ENCODE data around the gene ARL8B.

- TF ChIP-seq POLR2AphosphoS5 (IDR thresholded peaks at IDR 0.05; ENCODE audit: borderline replicate concordance, low read depth, low read length) (no peak), EZH2 (IDR thresholded peaks at IDR 0.05) (no peak), FOXP2 (optimal IDR thresholded peaks at IDR 0.05; ENCODE audit: control extremely low read depth, extremely low read length, insufficient read depth) (no peak)
These were observed 18.1 kb downstream of the ARL8B start for GRCh38 chr3:5140230-5140621.

All from SK-N-MC (cell line).